Suppressor macrophage (primary cell): ENCODE measurements around the gene SNX30.

Experiments used
- DNase-seq, 4 experiments: peaks; one replicate each; pipeline ENCODE4 v3.0.0-alpha.2; 2020 to 2022

The SNX30 gene

DNA sequence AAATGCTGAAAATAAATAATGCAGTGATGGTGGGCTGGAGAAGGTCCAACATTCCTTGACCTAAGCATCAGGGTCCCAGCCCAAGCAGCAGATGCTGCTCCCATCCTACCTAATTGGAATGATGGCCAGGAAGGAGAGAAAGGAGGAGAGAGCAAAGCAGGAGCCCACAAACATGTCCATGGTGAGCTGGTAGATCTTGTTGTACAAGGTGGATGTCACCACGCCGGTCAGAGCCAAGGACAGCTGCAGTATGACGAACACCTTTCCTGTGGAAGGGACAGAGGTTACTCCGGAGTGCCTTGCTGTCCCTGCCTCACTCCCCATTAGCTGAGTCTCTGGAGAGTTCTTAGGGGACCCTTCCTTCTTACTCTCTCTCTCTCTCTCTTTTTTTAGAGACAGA is 135.8 kb downstream of the SNX30 start:
- no peak for DNase-seq

DNA sequence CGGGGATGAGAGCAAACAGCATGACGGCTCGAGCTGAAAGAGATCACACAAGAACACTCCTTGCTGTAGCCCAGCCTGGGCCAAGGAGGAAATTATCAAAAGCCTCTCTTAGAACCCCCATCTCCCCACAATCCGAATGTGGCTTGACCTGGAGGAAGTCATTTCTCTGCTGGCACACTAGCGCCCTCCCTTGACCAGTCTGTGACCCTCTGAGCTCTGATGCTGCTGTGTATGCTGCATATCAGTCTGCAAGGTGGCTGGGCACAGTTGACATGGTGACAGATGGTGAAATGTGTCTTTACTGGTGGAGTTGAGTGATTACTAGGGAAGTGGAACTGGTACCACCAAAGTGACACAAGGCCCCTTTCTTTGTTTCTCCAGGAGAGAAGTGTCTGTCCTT is 136.8 kb downstream of the SNX30 start:
- peak; percentile 74 to 86 (median 78) for DNase-seq

GRCh38 chr9:112890106-112891081 is 139.8 kb downstream of the SNX30 start, which contains the start of gene SLC46A2:
Gene SLC46A2, minus strand, starts transcription at chr9:112890876. Its CDS starts 195 bp downstream, at chr9:112890681.
- peak; percentile 68 to 87 (median 75) for DNase-seq

DNA sequence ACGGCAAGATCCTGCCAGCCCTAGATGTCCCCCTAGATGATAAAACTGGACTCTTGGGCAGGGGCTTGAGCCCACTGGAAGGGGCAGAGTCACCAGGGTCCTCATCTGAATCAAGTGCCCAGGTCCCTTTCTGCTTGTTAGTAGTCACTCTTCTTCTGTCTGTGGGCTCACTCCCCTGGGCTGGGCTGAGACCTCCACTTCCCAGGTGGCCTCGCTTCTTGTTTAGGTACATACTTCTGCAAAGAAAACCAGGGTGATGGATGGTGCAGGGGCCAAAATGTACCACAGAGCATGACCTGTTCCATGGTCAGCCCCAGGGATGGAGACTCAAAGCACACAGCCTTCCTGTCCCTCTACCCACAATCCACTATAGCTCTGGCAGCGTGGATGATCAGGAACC is 141.0 kb downstream of the SNX30 start:
- DNase-seq: no peak

GRCh38 chr9:112892981-112893380 is 142.4 kb downstream of the SNX30 start:
- DNase-seq: peak; percentile 40 to 78 (median 58)

DNA sequence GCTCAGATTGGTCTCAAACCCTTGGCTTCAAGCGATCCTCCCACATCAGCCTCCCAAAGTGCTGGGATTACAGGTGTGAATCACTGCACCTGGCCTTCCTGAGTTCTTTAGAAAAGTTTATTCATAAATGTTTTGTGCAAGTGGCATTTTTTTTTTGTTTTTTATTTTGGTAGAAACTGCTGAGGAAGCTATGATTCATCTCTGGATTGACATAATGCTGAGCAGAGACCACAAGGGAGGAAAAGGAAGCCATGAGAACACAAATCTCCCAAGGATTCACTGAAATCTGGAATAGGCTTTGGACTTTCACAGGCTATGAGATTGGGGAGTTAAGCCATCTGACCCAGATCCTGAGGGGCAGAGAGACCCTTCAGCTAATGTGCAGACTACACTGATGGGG is 143.5 kb downstream of the SNX30 start:
- DNase-seq: peak; percentile 48 to 86 (median 72)

GRCh38 chr9:112894699-112895098 is 144.1 kb downstream of the SNX30 start:
- peak; percentile 69 to 93 (median 82) for DNase-seq

DNA sequence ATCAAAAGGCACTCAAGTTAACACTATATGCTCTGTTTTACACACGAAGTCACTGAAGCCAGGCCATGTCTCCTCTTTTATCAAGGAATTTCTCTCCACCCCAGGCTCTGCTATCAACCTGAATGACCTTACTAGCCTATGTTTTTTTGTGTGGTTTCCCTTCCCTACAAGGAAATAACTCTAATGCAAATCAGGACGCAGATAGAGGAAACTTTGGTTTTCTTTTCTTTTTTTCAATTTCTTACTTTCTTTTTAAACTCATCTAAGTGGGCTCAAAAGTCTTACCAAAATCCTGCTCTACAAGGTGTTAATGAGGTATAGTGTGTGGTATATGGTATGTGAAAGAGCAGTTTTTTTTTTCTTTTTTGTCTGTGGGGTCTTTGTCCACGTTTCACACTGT is 145.6 kb downstream of the SNX30 start:
- DNase-seq: peak in 1 of 4 experiments; percentile 26

DNA sequence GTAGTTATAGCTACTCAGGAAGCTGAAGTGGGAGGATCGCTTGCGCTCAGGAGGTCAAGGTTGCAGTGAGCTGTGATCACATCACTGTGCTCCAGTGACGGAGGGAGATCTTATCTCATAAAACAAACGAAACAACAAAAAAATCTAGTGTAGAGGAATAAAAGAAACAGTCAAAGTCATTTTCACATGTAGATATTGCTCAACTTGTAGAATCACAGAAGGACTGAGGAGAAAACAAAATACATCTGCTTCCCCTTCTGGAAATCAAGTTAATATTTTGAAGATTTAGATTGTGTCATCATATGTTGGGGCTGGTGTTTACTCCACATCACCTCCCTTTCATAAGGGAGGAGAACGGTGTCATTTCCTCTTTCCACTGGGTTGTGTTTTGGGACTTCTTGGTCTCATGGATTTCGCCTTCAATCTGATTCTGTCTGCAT is 148.3 kb downstream of the SNX30 start:
- peak; percentile 62 to 91 (median 70) for DNase-seq

- peak; percentile 48 to 80 (median 67) for DNase-seq
Observed at GRCh38 chr9:112900488-112900887, 149.9 kb downstream of the SNX30 start.

DNA sequence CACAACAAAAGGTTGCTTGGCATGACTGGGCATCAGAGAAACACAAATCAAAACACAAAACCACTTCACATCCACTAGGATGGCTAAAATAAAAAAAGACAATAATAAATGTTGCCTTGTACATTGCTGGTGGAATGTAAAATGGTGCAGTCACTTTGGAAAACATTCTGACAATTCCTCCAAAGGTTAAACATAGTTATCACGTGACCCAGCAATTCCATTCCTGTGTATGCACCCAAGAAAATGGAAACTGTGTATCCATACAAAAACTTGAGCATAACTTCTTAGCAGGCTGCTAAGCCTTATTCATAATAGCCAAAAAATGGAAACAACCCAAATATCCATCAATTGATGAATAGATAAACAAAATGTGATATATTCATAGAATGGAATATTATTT is 150.3 kb downstream of the SNX30 start:
- no peak for DNase-seq

DNA sequence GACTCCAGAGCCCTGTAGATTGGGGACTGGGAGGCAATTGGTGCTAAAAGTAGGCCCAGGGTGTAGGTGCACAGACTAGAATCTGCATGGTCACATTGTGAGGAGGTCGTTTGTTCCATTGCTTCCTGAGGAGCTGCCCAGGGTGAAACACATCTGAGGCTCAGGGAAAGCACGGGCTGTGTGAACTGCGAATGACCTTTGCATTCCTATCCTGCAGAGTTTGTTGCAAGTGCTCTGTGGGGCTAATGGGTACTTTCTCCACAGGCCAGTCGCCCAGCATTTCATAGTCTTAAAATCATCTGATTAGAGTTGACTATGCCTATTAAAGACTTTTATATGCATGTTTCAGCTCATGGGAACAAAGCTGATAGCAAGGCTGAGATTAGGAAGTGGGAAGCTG is 154.5 kb downstream of the SNX30 start:
- DNase-seq: peak in 1 of 4 experiments; percentile 47

DNA sequence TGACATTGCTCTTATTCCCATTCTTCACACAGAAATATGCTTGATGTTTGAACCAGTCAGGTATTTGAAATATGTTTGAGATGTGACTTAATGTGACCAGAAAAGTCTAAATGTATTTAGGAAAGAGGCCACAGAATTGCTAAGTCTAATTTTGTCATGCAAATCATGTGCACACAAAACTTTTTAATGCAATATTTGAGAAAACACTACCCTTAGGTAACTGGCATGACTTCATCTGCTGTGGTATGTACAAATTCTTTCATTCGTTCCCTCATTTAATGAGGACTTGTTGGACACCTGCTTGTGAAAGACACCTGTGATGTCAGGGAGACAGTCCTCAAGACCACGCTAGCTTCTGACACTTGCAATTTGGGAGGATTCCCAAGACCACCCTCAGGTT is 161.2 kb downstream of the SNX30 start:
- DNase-seq: no peak

DNA sequence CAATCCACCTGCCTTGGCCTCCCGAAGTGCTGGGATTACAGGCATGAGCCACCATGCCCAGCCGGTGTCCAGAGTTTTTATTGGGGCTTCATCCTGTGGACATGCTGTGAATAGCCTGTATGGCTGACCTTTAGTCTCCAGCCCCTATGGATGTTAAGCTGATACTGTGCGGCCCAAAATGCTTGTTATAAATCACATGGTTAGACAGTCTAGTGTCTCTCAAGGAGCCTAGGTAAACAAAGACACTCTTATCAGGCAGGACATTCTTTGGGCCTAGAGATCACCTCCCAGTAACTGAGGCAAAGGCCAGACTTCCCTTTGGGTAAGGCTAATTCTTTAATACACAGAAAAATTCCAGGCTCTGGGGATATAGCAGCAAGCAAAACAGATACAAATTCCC is 162.1 kb downstream of the SNX30 start:
- no peak for DNase-seq

GRCh38 chr9:112913326-112913725 is 162.8 kb downstream of the SNX30 start:
- no peak for DNase-seq

- DNase-seq: no peak
Observed at GRCh38 chr9:112914524-112914923, 164.0 kb downstream of the SNX30 start.

- no peak for DNase-seq
Observed at GRCh38 chr9:112917047-112917986, 166.8 kb downstream of the SNX30 start.

- DNase-seq: no peak
Observed at GRCh38 chr9:112917987-112918362, 167.4 kb downstream of the SNX30 start.

DNA sequence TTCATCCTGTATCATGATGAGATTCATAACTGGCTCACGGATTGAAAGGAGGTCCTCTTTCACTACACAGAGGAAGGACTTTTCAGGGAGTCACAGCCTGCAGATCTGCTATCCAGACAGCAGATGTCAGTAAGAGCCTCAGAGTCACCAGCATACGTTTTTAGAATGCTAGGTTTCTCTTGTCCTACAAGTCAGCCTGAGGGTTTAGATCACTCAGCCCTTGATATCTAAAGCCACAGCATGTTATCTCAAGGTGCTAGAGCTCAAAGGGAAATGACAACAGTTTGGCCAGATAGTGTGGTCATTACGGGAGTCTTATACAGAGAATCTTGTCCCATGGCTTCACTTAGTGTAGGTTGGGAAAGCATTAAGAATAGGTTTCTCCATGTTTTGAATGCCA is 171.0 kb downstream of the SNX30 start:
- DNase-seq: peak; percentile 53 to 73 (median 68)
